ENCODE results near the gene PREX1. TPM values are rescaled to one million over a fixed set of nuclear protein-coding genes. Genes with fewer than 3 reads are reported as not detected.
"Not testable (repeated sequence)": the region's sequence is repeated elsewhere in the genome, so short reads cannot be mapped to it uniquely, and the experiment has no call there.

PREX1 gene
- total RNA-seq, 2 experiments from 2014 or later, result 76.8 to 77.1 TPM

- H3K27ac Mint-ChIP-seq, result no peak overlapping the region
- no peaks in the 10 kb centered on the region for H3K27me3 Mint-ChIP-seq
- peaks cover 2% of the 10 kb centered on the region for H3K9me3 Mint-ChIP-seq
- DNase-seq, result no peak
- H3K36me3 Mint-ChIP-seq, result peaks cover 2% of the 10 kb centered on the region
- peaks cover 32% of the 10 kb centered on the region for H3K4me1 Mint-ChIP-seq
- H3K4me3 Mint-ChIP-seq, result no peak overlapping the region
Observed at GRCh38 chr20:48850977-48851299, 23.1 kb upstream of the PREX1 start.

DNA sequence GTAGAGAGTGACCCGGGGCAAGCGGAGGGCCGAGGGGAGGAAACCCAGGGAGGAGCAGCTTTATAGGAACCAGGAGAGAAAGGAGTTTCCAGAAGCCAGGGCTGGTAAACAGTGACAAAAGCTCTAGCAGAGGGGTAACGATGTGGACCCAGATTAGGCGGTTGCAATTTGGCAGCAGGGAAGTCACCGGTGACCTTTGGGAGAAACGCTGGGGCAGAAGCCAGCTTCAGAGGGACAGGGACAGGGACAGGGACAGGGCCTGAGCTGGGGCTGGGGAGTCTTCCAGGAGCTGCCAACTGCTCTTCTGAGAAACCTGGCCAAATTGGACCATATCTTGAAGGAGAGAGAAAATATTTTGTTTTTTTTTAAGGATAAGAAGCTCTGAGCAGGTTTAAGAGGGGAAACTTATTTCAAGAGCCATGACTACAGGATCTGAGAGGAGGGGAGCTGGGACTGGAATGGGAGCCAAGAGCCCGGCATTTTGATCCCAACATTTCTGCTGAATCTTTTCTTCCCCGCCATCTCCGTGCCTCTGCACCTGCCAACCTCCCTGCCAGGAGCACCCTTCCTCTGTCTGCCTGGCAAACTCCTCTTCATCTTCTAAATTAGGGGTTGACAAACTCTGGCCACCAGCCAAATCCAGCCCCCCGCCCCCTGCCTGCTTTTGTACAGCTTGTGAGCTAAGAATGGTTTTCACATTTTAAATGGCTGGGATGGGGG, 22.6 kb upstream of the PREX1 start:
- H3K4me1 Mint-ChIP-seq, result peaks cover 34% of the 10 kb centered on the region
- DNase-seq, result no peak
- H3K27me3 Mint-ChIP-seq, result no peaks in the 10 kb centered on the region
- H3K27ac Mint-ChIP-seq, result no peak overlapping the region
- H3K36me3 Mint-ChIP-seq, result peaks cover 2% of the 10 kb centered on the region
- no peak overlapping the region for H3K4me3 Mint-ChIP-seq
- H3K9me3 Mint-ChIP-seq, result peaks cover 2% of the 10 kb centered on the region

DNA sequence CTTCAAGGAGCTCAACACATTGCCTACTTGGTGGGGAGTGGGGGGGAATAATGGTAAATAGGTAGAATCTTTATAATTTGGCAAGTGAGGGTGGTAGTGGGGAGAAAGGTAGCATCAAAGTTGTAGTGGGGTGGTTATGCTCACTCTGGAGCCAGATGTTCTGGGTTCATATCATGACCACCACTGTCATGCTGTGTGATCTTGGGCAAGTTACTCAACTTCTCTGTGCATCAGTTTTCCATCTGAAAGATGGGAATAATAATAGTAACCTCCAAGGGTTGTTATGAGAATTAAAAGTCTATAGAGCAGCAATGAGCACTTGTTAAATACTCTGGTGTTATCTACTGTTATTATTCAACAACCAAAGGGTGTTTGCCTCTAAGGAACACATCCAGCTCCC, 22.0 kb upstream of the PREX1 start:
- Mint-ChIP-seq H3K9me3 (peaks cover 2% of the 10 kb centered on the region), H3K4me3 (no peak overlapping the region), H3K4me1 (peaks cover 31% of the 10 kb centered on the region), H3K27ac (peak overlapping the region; percentile 56), H3K36me3 (peaks cover 2% of the 10 kb centered on the region), H3K27me3 (no peaks in the 10 kb centered on the region)
- DNase-seq, result no peak

DNA sequence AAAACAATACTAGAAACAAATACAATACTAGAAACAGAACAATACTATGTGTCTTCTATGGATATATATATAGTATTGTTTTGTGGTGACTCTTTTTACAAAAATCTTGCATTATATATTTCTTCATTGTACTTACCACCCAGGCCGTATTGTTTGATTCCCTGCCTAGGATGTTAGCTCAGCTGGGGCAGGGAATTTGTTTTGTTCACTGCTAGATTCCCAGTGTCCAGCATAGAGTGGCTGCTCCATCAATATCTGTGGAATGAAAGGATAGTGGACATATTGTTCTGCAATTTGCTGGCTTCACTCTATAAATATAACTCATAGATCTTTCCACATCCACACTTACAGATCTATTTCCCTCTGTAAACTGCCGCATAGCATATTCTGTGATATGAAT, 21.5 kb upstream of the PREX1 start:
- H3K27me3 Mint-ChIP-seq, result no peaks in the 10 kb centered on the region
- DNase-seq, result no peak
- H3K27ac Mint-ChIP-seq, result peak overlapping the region; percentile 56
- no peak overlapping the region for H3K4me3 Mint-ChIP-seq
- H3K36me3 Mint-ChIP-seq, result peaks cover 2% of the 10 kb centered on the region
- H3K9me3 Mint-ChIP-seq, result peaks cover 2% of the 10 kb centered on the region
- peaks cover 26% of the 10 kb centered on the region for H3K4me1 Mint-ChIP-seq

GRCh38 chr20:48847498-48848205, 19.9 kb upstream of the PREX1 start:
- Mint-ChIP-seq H3K4me3 (peak overlapping the region; percentile 12), H3K27me3 (no peaks in the 10 kb centered on the region), H3K9me3 (peaks cover 4% of the 10 kb centered on the region), H3K4me1 (peaks cover 26% of the 10 kb centered on the region), H3K27ac (peak overlapping the region; percentile 95), H3K36me3 (peaks cover 2% of the 10 kb centered on the region)
- DNase-seq, result no peak

DNA sequence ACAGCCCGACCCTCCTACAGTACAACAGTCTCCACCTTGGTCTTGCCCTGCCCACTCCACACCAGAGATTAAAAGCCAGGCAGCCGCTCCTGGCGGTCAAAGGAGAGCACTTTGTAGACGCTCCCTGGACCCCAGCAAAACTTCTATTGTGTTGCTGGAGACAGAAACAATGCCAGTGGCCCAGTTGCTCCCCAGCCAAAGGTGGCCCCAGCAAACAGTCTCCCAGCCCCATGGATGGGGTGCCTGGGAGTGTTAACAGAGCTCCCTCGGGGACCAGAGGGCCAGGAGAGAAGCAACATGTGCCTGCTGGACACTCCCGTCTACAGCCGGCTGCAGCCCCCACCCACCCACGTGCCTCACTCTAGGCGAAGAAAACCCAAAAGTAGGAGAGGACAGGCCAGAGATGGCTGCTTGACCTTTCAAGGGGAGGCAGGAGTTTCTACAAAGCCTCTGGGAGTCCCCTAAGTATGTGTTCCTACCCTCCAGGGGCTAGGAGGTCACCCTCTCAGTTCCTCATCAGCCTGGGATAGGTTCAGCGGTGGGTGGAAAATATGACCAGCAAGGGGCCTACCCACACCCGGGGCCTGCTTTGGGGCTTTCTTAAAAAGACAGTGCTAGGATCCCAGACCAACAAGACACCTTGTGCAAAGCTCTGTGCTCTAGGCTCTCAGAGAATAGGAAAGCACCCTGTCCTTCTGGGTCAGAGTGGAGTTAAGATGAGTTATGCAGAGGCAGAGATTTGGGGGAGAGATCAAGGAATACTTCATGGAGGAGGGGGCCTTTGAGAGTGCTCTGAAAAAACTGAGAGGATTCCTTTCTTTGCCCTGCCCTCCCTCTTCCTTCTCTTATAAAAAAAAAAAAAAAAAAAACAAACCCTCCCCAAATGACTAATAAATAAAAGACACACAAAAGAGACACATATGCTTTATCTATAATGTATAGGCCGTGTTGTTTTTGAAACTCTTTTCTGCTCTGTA, 19.0 kb upstream of the PREX1 start:
- H3K4me1 Mint-ChIP-seq, result peaks cover 26% of the 10 kb centered on the region
- peak overlapping the region; percentile 95 for H3K27ac Mint-ChIP-seq
- H3K36me3 Mint-ChIP-seq, result peaks cover 2% of the 10 kb centered on the region
- H3K27me3 Mint-ChIP-seq, result no peaks in the 10 kb centered on the region
- peaks cover 2% of the 10 kb centered on the region for H3K9me3 Mint-ChIP-seq
- DNase-seq, result peak; percentile 86
- H3K4me3 Mint-ChIP-seq, result peak overlapping the region; percentile 63

DNA sequence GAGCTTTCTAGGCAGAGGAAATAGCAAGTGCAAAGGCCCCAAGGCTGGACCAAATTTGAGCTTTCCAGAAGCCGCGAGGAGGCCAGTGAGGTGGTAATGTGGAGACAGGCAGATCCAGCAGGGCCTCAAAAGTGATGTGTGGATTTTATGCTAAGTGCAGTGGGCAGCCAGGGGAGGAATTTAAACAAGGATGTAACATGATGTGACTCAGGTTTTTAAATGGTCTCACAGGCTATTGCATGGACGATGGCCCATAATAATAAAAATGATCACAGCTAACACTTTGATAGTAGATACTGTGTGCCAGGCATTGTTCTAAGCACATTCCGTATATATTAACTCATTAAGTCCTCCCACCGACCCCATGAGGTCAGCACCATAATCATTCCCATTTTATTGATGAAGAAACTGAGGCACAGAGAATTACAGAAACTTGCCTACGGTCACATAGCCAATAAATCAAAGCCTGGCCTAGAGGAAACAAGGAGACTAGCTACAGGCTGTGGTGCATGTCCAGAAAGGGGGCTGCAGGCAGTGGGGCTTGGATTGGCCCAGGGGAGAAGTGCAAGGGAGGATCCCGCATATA, 18.0 kb upstream of the PREX1 start:
- H3K27me3 Mint-ChIP-seq, result no peaks in the 10 kb centered on the region
- peaks cover 2% of the 10 kb centered on the region for H3K9me3 Mint-ChIP-seq
- no peak for DNase-seq
- H3K4me3 Mint-ChIP-seq, result no peak overlapping the region
- H3K4me1 Mint-ChIP-seq, result peaks cover 26% of the 10 kb centered on the region
- H3K36me3 Mint-ChIP-seq, result peaks cover 2% of the 10 kb centered on the region
- H3K27ac Mint-ChIP-seq, result peak overlapping the region; percentile 95

DNA sequence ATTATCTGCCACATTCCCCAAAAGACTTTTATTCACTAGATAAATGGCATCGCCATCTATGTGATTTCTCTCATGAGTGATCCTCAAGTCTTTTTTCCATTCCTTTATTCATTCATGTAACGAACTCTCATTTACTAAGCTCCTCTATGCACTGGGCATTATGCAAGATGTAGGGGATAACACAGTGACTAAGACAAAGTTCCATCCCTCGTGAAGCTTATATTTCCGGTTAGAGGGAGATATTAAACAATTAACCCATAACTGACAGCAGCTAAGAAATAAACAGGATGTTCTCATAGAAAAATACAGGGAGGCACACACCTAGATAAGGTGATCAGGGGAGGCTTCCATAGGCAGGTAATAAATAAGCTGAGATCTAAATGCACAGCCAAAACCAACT, 17.2 kb upstream of the PREX1 start:
- Mint-ChIP-seq H3K27ac (peak overlapping the region; percentile 19), H3K4me3 (no peak overlapping the region), H3K9me3 (peaks cover 2% of the 10 kb centered on the region), H3K4me1 (peaks cover 26% of the 10 kb centered on the region), H3K36me3 (peaks cover 2% of the 10 kb centered on the region), H3K27me3 (no peaks in the 10 kb centered on the region)
- DNase-seq, result no peak

DNA sequence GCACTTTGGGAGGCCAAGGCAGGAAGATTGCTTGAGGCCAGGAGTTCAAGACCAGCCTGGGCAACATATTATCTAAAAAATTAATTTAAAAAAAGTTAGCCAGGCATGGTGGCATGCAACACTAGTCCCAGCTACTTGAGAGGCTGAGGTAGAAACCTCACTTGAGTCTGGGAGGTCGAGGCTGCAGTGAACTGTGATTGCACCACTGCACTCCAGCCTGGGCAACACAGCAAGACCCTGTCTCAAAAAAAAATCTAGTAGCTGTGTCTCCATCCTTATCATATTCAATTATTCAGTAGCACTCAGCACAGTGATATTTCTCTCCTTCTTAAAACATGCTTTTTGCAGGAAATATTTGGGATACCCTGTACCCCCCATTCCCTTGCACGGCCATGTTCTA, 16.1 kb upstream of the PREX1 start:
- not testable (repeated sequence) for H3K36me3 Mint-ChIP-seq, H3K27ac Mint-ChIP-seq, H3K27me3 Mint-ChIP-seq, H3K9me3 Mint-ChIP-seq, DNase-seq, H3K4me3 Mint-ChIP-seq
- peaks cover 29% of the 10 kb centered on the region for H3K4me1 Mint-ChIP-seq

GRCh38 chr20:48843057-48843806, 15.4 kb upstream of the PREX1 start:
- H3K4me1 Mint-ChIP-seq, result peaks cover 27% of the 10 kb centered on the region
- H3K36me3 Mint-ChIP-seq, result peaks cover 2% of the 10 kb centered on the region
- no peak for DNase-seq
- H3K27me3 Mint-ChIP-seq, result no peaks in the 10 kb centered on the region
- peaks cover 2% of the 10 kb centered on the region for H3K9me3 Mint-ChIP-seq
- H3K4me3 Mint-ChIP-seq, result no peak overlapping the region
- no peak overlapping the region for H3K27ac Mint-ChIP-seq

GRCh38 chr20:48841875-48842529, 14.2 kb upstream of the PREX1 start:
- Mint-ChIP-seq H3K4me3 (no peak overlapping the region), H3K36me3 (no peaks in the 10 kb centered on the region), H3K9me3 (peaks cover 2% of the 10 kb centered on the region), H3K27me3 (no peaks in the 10 kb centered on the region), H3K4me1 (peaks cover 15% of the 10 kb centered on the region), H3K27ac (no peak overlapping the region)
- no peak for DNase-seq

DNA sequence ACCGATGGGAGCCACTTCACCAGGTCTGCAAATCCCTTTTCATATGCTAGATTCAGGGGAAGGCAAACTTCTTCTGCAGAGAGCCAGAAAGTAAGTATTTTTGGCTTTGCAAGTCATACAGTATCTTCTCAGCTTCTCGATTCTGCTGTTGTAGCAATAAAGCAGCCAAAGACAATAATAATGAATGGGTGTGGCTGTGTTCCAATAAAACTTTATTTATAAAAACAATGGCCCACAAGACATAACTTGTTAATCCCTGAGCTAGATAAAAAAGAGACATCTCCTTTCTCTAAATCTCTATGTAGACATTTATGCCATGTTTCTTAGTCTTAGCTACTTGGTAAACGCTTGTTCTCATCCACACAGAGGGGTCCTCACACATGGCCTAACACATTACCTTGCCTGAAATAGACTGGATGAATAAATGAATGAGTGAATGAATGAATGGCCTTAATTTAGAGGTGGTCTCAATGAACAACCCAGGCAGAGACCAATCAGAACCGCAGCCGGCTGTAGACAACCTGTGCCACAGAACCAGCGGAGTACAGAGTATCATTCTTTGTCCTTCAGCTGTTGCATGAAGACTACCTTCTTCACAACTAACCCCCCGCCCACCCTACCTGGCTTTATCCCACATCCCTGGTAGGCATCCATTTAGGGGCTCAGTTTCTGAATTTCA, 13.5 kb upstream of the PREX1 start:
- no peaks in the 10 kb centered on the region for H3K36me3 Mint-ChIP-seq
- DNase-seq, result no peak
- no peaks in the 10 kb centered on the region for H3K27me3 Mint-ChIP-seq
- H3K4me1 Mint-ChIP-seq, result peaks cover 11% of the 10 kb centered on the region
- no peak overlapping the region for H3K27ac Mint-ChIP-seq
- H3K4me3 Mint-ChIP-seq, result no peak overlapping the region
- peaks cover 2% of the 10 kb centered on the region for H3K9me3 Mint-ChIP-seq

DNA sequence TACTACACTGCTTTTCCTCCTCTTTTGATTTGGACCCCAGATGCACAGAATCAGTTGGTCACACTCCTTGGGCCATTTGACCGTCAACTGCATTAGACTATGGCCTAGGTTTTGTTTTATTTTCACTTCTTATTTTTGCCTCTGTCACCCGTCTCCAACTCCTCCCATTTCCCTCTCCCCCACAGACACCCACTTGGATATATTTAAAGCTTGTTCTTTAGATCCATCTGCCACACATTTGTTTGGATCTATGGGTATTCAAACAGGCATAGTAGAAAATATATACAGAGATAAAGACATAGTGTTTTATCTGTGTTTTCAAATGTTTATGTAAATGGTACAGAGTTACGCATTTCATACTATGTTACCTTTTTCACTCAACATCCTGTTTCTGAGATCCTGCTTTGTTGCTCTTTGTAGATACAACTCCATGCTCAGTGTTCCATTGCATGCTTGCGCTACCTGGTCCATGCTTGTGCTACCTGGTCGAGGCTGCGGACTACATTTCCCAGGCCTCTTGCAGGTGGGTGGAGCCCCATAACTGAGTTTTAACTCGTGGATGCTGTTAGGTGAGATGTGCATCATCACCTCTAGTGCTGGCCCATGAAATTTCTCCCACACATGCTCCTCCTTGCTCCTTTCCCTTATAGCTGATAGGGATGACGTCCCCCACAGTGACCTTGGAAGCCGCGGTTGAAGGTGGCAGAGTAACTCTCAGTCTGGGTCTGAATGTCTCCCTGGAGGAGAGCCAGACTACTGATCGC, 11.5 kb upstream of the PREX1 start:
- Mint-ChIP-seq H3K4me1 (peaks cover 4% of the 10 kb centered on the region), H3K4me3 (no peak overlapping the region), H3K9me3 (peaks cover 2% of the 10 kb centered on the region), H3K27me3 (no peaks in the 10 kb centered on the region), H3K36me3 (no peaks in the 10 kb centered on the region), H3K27ac (no peak overlapping the region)
- no peak for DNase-seq

Data from activated naive CD8-positive, alpha-beta T cell treated with anti-CD3 and anti-CD28 coated beads for 36 hours (primary cell).